Hepatocyte (in vitro differentiated cells): Measurements from ENCODE around the gene SF3B4. TPM values are rescaled to one million over a fixed set of nuclear protein-coding genes. Genes with fewer than 3 reads are reported as not detected.
"Not testable (repeated sequence)": the region's sequence is repeated elsewhere in the genome, so short reads cannot be mapped to it uniquely, and the experiment has no call there.

Source experiments
- DNase-seq: peaks from one replicate; pipeline ENCODE4 v3.0.0-alpha.2; 2016; ENCODE audit warnings: low spot score
- H2AFZ ChIP-seq: fragments of 200-600 bp; sonication (generic); 2 replicates; pipeline ENCODE4 v1.6.0; 2016; ENCODE audit warnings: antibody characterized with exemption, mild to moderate bottlenecking
- H3K27ac ChIP-seq: fragments of 200-600 bp; sonication (generic); 2 replicates; pipeline ENCODE4 v1.5.1; 2016; ENCODE audit warnings: mild to moderate bottlenecking
- H3K27me3 ChIP-seq: fragments of 200-600 bp; sonication (generic); 2 replicates; pipeline ENCODE4 v1.6.1; 2016
- H3K36me3 ChIP-seq: fragments of 200-600 bp; sonication (generic); replicated peaks from 2 replicates; pipeline ENCODE4 v1.5.1; 2016; ENCODE audit warnings: low read depth; ENCODE audit not compliant: insufficient read depth
- H3K4me1 ChIP-seq: fragments of 200-600 bp; sonication (generic); 2 replicates; pipeline ENCODE4 v1.5.1; 2016; ENCODE audit warnings: mild to moderate bottlenecking, moderate library complexity; ENCODE audit not compliant: insufficient read depth
- H3K4me2 ChIP-seq: fragments of 200-600 bp; sonication (generic); 2 replicates; pipeline ENCODE4 v1.6.0; 2016
- H3K4me3 ChIP-seq: fragments of 200-600 bp; sonication (generic); 2 replicates; pipeline ENCODE4 v1.5.1; 2016; ENCODE audit warnings: mild to moderate bottlenecking
- H3K79me2 ChIP-seq: fragments of 200-600 bp; sonication (generic); 2 replicates; pipeline ENCODE4 v1.6.0; 2017; ENCODE audit warnings: mild to moderate bottlenecking
- H3K9me2 ChIP-seq: fragments of 200-600 bp; sonication (generic); replicated peaks from 2 replicates; pipeline ENCODE4 v1.6.0; 2017; ENCODE audit warnings: mild to moderate bottlenecking; ENCODE audit not compliant: insufficient read depth
- H3K9me3 ChIP-seq: fragments of 200-600 bp; sonication (generic); 2 replicates; pipeline ENCODE4 v1.5.1; 2016; ENCODE audit warnings: low read depth, mild to moderate bottlenecking
- H4K20me1 ChIP-seq: fragments of 200-600 bp; sonication (generic); 2 replicates; pipeline ENCODE4 v1.6.0; 2016; ENCODE audit warnings: mild to moderate bottlenecking; ENCODE audit not compliant: insufficient read depth, poor library complexity, severe bottlenecking
- EZH2 ChIP-seq: fragments of 200-600 bp; sonication (generic); IDR thresholded peaks from 2 replicates; pipeline ENCODE4 v1.6.1; 2016; ENCODE audit warnings: antibody characterized with exemption, mild to moderate bottlenecking, borderline replicate concordance
- EZH2phosphoT487 ChIP-seq: fragments of 200-600 bp; sonication (generic); IDR thresholded peaks from one replicate; pipeline ENCODE4 v1.6.1; 2018; ENCODE audit warnings: antibody characterized with exemption, mild to moderate bottlenecking, low read depth, moderate library complexity; ENCODE audit not compliant: unreplicated experiment, severe bottlenecking
- WGBS: methylation state at CpG from one replicate; pipeline ENCODE4 v1.1.6; 2016; ENCODE audit warnings: low lambda C conversion rate; ENCODE audit errors: missing lambda C conversion rate; 5-methylcytosine and 5-hydroxymethylcytosine counted together
- polyA plus RNA-seq: library from polyadenylated mRNA; unstranded; fragments of >200 nt; fragmentation: Nextera tagmentation; extraction: Ambion mirVana; gene quantifications from 2 replicates; pipeline ENCODE4 v1.2.1, GENCODE V29; 2016
- total RNA-seq: library from RNA; depleted of rRNA; stranded (reverse); fragments of >200 nt; gene quantifications from 2 replicates; pipeline ENCODE4 v1.2.3, GENCODE V29; 2014
- TF ChIP-seq, protein P1 (sequence below): fragments of 200-600 bp; sonication (generic); IDR thresholded peaks from 2 replicates; pipeline ENCODE4 v1.5.1; 2016; ENCODE audit warnings: antibody characterized with exemption, mild to moderate bottlenecking; ENCODE audit not compliant: poor library complexity

SF3B4 gene
- total and polyA plus RNA-seq, 2 experiments from 2014 or later = 23.3 to 58.6 TPM

GRCh38 chr1:149940427-149940826, 12.8 kb upstream of the SF3B4 start:
- no peak for TF ChIP-seq EZH2
- TF ChIP-seq, protein P1, sequence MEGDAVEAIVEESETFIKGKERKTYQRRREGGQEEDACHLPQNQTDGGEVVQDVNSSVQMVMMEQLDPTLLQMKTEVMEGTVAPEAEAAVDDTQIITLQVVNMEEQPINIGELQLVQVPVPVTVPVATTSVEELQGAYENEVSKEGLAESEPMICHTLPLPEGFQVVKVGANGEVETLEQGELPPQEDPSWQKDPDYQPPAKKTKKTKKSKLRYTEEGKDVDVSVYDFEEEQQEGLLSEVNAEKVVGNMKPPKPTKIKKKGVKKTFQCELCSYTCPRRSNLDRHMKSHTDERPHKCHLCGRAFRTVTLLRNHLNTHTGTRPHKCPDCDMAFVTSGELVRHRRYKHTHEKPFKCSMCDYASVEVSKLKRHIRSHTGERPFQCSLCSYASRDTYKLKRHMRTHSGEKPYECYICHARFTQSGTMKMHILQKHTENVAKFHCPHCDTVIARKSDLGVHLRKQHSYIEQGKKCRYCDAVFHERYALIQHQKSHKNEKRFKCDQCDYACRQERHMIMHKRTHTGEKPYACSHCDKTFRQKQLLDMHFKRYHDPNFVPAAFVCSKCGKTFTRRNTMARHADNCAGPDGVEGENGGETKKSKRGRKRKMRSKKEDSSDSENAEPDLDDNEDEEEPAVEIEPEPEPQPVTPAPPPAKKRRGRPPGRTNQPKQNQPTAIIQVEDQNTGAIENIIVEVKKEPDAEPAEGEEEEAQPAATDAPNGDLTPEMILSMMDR = no peak
- no peak for TF ChIP-seq EZH2phosphoT487
- Histone ChIP-seq H3K4me3 (no peak overlapping the region), H3K9me2 (no peaks in the 10 kb centered on the region), H3K4me1 (peaks cover 28% of the 10 kb centered on the region), H3K27me3 (no peaks in the 10 kb centered on the region), H3K27ac (peak overlapping the region; percentile 87), H3K4me2 (no peak overlapping the region), H3K79me2 (peaks cover 11% of the 10 kb centered on the region), H3K9me3 (no peaks in the 10 kb centered on the region), H2AFZ (no peak overlapping the region), H4K20me1 (no peaks in the 10 kb centered on the region), H3K36me3 (no peaks in the 10 kb centered on the region)
- 76% methylated on average over 3 of the region's 3 CpGs for WGBS
- no peak for DNase-seq

GRCh38 chr1:149938668-149939003, 11.0 kb upstream of the SF3B4 start:
- not testable (repeated sequence) for H4K20me1 ChIP-seq, H3K9me3 ChIP-seq, H3K4me3 ChIP-seq, DNase-seq, H2AFZ ChIP-seq, H3K27me3 ChIP-seq, H3K36me3 ChIP-seq, H3K9me2 ChIP-seq
- H3K4me2 ChIP-seq = peak overlapping the region; percentile 90
- peaks cover 28% of the 10 kb centered on the region for H3K4me1 ChIP-seq
- WGBS = 23% methylated on average over 11 of the region's 13 CpGs
- H3K79me2 ChIP-seq = peaks cover 23% of the 10 kb centered on the region
- peak overlapping the region; percentile 87 for H3K27ac ChIP-seq

DNA sequence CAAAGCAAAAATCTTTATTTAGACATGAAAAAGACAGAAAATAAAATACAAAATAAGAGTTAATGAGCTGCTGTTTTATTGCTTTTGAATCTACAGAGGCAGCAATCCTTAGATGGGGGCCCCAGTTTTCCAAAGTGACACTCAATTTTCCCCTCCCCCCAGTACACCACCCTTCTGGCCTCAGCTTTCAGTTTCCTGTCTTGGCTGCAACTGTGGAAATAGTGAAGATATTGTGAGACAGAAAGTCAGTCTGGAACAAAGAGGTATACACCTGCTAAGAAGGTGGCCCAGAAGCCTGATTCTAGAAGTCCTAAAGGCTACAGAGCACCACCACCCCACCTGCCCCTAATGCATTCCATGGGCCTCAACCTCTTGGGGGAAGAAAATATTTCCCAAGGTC, 10.2 kb upstream of the SF3B4 start:
- no peaks in the 10 kb centered on the region for H3K36me3 ChIP-seq
- TF ChIP-seq, protein P1 = no peak
- TF ChIP-seq EZH2 (no peak), EZH2phosphoT487 (no peak)
- H3K9me3 ChIP-seq = no peaks in the 10 kb centered on the region
- no peaks in the 10 kb centered on the region for H4K20me1 ChIP-seq
- no peaks in the 10 kb centered on the region for H3K27me3 ChIP-seq
- H3K9me2 ChIP-seq = no peaks in the 10 kb centered on the region
- peak overlapping the region; percentile 90 for H3K4me2 ChIP-seq
- H2AFZ ChIP-seq = no peak overlapping the region
- H3K4me1 ChIP-seq = peaks cover 28% of the 10 kb centered on the region
- peak overlapping the region; percentile 87 for H3K27ac ChIP-seq
- H3K79me2 ChIP-seq = peaks cover 23% of the 10 kb centered on the region
- DNase-seq = peak; percentile 25
- no peak overlapping the region for H3K4me3 ChIP-seq

DNA sequence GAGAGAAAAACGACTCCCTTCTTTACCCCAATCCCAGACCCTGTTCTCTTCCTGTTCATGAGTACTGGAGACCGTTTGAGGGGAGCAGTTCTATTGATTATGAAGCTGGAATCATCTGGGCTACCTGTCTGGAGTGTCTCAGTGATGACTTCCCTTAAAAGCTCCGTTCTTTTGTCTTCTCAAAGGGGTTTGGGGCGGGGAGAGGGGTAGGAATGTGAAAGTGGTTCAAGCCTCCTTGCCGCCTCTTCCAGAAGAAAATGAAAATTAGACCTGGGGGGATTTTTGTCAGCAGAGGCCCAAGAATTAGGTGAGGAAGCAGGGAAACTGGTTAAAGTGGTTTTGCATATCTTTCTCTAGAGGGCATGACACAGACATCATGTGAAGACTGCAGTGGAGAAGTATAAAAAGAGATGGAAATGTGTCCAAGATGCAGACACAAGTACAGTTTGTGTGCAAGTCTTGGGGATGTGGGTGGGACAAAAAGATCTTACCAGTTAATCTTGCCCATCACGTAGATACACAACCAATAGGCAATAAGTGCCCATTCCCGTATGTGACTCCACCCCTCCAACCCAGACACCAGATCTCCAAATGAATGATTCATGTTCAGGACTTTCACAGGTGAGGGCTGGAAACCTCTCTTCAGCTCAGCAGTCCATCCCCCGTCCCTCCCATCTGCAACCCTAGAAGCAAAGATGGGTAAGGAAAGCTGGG, 9.5 kb upstream of the SF3B4 start:
- no peaks in the 10 kb centered on the region for H3K27me3 ChIP-seq
- H3K9me2 ChIP-seq = no peaks in the 10 kb centered on the region
- peak overlapping the region; percentile 73 for H2AFZ ChIP-seq
- H3K27ac ChIP-seq = peak overlapping the region; percentile 87
- H3K4me3 ChIP-seq = peak overlapping the region; percentile 54
- H3K4me2 ChIP-seq = peak overlapping the region; percentile 90
- no peak for TF ChIP-seq EZH2
- TF ChIP-seq, protein P1 = peak; percentile 27
- H3K9me3 ChIP-seq = no peaks in the 10 kb centered on the region
- H3K4me1 ChIP-seq = peaks cover 28% of the 10 kb centered on the region
- H3K79me2 ChIP-seq = peaks cover 23% of the 10 kb centered on the region
- 2% methylated on average over 8 of the region's 8 CpGs for WGBS
- no peaks in the 10 kb centered on the region for H3K36me3 ChIP-seq
- H4K20me1 ChIP-seq = no peaks in the 10 kb centered on the region
- DNase-seq = peak; percentile 80
